ENCODE measurements around the gene FAM43A.

FAM43A gene

DNA sequence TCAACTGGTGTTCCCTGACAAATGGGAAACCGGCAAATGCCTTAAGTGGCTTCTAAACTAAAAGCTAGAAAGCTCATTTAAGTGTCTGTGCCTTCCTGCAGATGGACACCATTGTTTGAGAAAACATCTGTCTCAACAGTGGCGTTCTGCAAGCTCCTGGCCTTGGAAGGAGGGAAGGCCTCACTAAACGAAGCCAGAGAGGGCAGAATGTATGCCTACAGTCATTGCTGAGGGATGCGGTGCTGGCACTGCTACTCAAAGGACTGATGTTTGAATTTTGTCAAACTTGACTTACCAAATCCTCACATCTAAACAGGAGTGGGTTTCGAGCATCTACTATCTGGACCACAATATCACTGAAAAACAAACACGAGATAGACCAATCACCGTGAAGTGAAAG lies 25.9 kb upstream of the FAM43A start:
- no peak for DNase-seq (ENCODE audit: low read depth)
- TF ChIP-seq POLR2A (IDR thresholded peaks at IDR 0.05; ENCODE audit: extremely low read depth, insufficient read length) (no peak), MYC (IDR thresholded peaks at IDR 0.05; ENCODE audit: low read depth, low read length) (no peak)
- TF ChIP-seq, protein P1, sequence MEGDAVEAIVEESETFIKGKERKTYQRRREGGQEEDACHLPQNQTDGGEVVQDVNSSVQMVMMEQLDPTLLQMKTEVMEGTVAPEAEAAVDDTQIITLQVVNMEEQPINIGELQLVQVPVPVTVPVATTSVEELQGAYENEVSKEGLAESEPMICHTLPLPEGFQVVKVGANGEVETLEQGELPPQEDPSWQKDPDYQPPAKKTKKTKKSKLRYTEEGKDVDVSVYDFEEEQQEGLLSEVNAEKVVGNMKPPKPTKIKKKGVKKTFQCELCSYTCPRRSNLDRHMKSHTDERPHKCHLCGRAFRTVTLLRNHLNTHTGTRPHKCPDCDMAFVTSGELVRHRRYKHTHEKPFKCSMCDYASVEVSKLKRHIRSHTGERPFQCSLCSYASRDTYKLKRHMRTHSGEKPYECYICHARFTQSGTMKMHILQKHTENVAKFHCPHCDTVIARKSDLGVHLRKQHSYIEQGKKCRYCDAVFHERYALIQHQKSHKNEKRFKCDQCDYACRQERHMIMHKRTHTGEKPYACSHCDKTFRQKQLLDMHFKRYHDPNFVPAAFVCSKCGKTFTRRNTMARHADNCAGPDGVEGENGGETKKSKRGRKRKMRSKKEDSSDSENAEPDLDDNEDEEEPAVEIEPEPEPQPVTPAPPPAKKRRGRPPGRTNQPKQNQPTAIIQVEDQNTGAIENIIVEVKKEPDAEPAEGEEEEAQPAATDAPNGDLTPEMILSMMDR (IDR thresholded peaks at IDR 0.05; ENCODE audit: low read depth, low read length): no peak
- TF ChIP-seq, protein P2, sequence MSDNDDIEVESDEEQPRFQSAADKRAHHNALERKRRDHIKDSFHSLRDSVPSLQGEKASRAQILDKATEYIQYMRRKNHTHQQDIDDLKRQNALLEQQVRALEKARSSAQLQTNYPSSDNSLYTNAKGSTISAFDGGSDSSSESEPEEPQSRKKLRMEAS (IDR thresholded peaks at IDR 0.05; ENCODE audit: low read depth, low read length): no peak

DNA sequence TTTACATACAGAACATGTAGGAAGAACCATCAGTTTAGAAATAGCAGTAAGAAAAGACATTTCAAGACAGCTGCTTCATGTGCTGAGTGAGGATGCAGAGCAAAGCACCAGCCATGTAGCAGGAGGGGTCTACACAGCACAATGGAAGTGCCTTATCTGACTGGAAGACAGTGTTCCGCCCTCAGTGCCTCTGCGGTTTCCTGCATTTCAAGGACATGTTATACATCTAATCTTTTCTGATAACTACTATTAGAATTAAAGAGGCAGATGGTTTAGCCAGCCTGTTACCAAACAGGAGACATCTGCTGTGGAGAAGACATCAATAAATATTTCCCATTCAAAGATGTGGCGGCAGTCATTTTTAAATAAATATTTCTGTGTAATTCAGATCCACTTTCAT lies 24.3 kb upstream of the FAM43A start:
- TF ChIP-seq, protein P1 (IDR thresholded peaks at IDR 0.05; ENCODE audit: low read depth, low read length): no peak
- TF ChIP-seq, protein P2 (IDR thresholded peaks at IDR 0.05; ENCODE audit: low read depth, low read length): no peak
- TF ChIP-seq POLR2A (IDR thresholded peaks at IDR 0.05; ENCODE audit: extremely low read depth, insufficient read length) (no peak), MYC (IDR thresholded peaks at IDR 0.05; ENCODE audit: low read depth, low read length) (no peak)
- H3K4me3 ChIP-seq (ENCODE audit: low read depth, low read length): no peak overlapping the region
- no peak for DNase-seq (ENCODE audit: low read depth)

More for the DNA sequence above, 25.9 kb upstream of the FAM43A start:
- no peak overlapping the region for H3K4me3 ChIP-seq (ENCODE audit: low read depth, low read length)

DNA sequence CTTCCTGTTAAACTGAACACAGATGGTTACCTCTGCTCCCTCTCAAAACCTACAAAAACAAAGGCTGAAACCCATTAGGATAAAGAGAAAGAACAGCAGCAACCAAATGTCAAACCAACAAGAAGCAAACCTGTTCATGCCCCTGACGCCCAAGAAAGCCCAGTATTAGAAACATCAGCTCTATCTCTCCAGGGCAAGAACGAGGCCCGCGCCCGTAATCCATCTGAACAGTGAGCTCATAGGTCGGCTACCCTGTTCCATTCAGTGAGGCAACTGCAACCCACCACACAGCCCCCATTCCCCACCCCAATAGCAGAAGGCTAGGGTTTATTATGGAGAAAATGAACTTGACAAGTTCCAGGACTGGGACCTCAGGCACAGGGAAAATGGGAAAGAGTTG lies 23.7 kb upstream of the FAM43A start:
- DNase-seq (ENCODE audit: low read depth): no peak
- H3K4me3 ChIP-seq (ENCODE audit: low read depth, low read length): no peak overlapping the region
- TF ChIP-seq MYC (IDR thresholded peaks at IDR 0.05; ENCODE audit: low read depth, low read length) (no peak), POLR2A (IDR thresholded peaks at IDR 0.05; ENCODE audit: extremely low read depth, insufficient read length) (no peak)
- TF ChIP-seq, protein P2 (IDR thresholded peaks at IDR 0.05; ENCODE audit: low read depth, low read length): no peak
- TF ChIP-seq, protein P1 (IDR thresholded peaks at IDR 0.05; ENCODE audit: low read depth, low read length): no peak

DNA sequence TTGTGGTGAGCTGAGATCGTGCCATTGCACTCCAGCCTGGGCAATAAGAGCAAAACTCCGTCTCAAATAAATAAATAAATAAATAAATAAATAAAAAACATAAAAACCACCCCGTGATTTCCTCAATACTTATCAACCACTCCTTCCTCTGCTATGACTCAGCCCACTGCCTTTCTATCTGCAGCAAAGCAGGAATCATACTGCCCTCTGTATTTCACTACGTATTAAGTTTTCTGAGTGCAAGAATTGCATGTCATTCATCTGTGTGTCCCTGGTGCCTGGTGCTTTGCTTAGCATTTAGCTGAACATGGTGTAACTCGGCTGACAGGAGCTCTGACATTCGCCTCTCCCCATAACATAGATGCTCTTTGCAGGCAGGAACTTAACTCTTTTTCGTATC lies 20.8 kb upstream of the FAM43A start:
- H3K4me3 ChIP-seq (ENCODE audit: low read depth, low read length): no peak overlapping the region
- no peak for DNase-seq (ENCODE audit: low read depth)
- TF ChIP-seq, protein P1 (IDR thresholded peaks at IDR 0.05; ENCODE audit: low read depth, low read length): no peak
- no peak for TF ChIP-seq POLR2A (IDR thresholded peaks at IDR 0.05; ENCODE audit: extremely low read depth, insufficient read length)
- TF ChIP-seq, protein P2 (IDR thresholded peaks at IDR 0.05; ENCODE audit: low read depth, low read length): no peak
- TF ChIP-seq MYC (IDR thresholded peaks at IDR 0.05; ENCODE audit: low read depth, low read length): no peak

DNA sequence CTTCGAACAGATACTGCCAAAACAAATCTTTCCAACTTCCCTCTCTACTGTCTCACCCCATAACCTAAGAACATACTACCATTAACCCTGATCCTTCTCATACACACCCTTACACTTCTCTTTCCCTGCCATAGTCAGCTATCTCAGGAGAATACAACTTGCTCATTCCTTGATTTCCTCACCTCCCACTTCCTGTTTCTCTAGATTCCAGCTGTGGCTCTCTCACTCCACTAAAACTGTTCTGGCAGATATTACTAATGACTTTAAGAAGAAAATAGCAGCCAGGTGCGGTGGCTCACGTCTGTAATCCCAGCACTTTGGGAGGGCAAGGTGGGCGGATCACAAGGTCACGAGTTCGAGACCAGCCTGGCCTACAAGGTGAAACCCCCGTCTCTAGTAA lies 18.3 kb upstream of the FAM43A start:
- DNase-seq (ENCODE audit: low read depth): no peak
- no peak overlapping the region for H3K4me3 ChIP-seq (ENCODE audit: low read depth, low read length)
- no peak for TF ChIP-seq MYC (IDR thresholded peaks at IDR 0.05; ENCODE audit: low read depth, low read length)

DNA sequence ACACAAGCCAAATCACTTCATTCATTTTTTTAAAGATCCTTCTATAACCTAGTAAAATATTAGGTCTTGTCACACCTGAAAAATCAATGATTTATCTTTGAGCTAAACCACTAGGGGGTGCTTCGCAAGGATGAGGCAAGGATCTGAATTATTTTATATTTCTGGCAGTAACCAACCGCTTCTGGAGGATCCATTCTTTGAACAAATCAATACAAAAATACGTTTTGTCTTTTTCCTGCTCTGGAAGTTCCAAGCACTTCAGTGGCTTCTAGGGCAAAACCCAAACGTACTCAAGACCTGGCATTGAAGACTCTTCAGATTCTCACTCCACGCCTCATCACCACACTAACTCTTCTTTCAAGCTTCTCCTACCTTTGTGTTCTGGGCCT lies 14.2 kb upstream of the FAM43A start:
- H3K4me3 ChIP-seq (ENCODE audit: low read depth, low read length): peak overlapping the region; percentile 98
- peak; percentile 56 for DNase-seq (ENCODE audit: low read depth)
- TF ChIP-seq MYC (IDR thresholded peaks at IDR 0.05; ENCODE audit: low read depth, low read length): no peak
- TF ChIP-seq, protein P2 (IDR thresholded peaks at IDR 0.05; ENCODE audit: low read depth, low read length): no peak
- TF ChIP-seq, protein P1 (IDR thresholded peaks at IDR 0.05; ENCODE audit: low read depth, low read length): peak; percentile 40
- no peak for TF ChIP-seq POLR2A (IDR thresholded peaks at IDR 0.05; ENCODE audit: extremely low read depth, insufficient read length)
